ENCODE results near the gene HSPA12A.

GRCh38 chr10:116646502-116646901 is 95.9 kb downstream of the HSPA12A start:
- TF ChIP-seq GATA2 (IDR thresholded peaks at IDR 0.05; ENCODE audit: low read depth, low read length) (no peak), GATA3 (IDR thresholded peaks at IDR 0.05; ENCODE audit: low read depth, low read length) (no peak)

Data from SH-SY5Y (cell line).